Right lobe of liver (tissue), 6 donors: ENCODE results near the gene SEMA4G. TPM values are rescaled to one million over a fixed set of nuclear protein-coding genes. Genes with fewer than 3 reads are reported as not detected.
"Not testable (repeated sequence)": the region's sequence is repeated elsewhere in the genome, so short reads cannot be mapped to it uniquely, and the experiment has no call there.

ENCODE experiments used
- ATAC-seq, 4 donors: fragments of 200-7000 bp; cut with Tn5 transposase; one replicate each; pipeline ENCODE4 v1.9.1; 2020; ENCODE audit warnings: mild to moderate bottlenecking in 4 of 4, moderate library complexity in 4 of 4
- DNase-seq, 3 donors: peaks; one replicate each; pipeline ENCODE4 v3.0.0-alpha.2; 2020
- H3K27ac ChIP-seq, 3 donors: fragments of 200-600 bp; one replicate each; pipeline ENCODE4 v1.8.0; 2022
- H3K27me3 ChIP-seq, 2 donors: fragments of 200-600 bp; one replicate each; pipeline ENCODE4 v1.8.0; 2022
- H3K36me3 ChIP-seq, 4 donors: fragments of 200-600 bp; sonication (generic) in 1 of 4; one replicate each; pipeline versions ENCODE4 v1.5.1 to v1.8.0; 2017 to 2022; ENCODE audit warnings: control low read depth in 1 of 4
- H3K4me1 ChIP-seq, 4 donors: fragments of 200-600 bp; sonication (generic) in 1 of 4; one replicate each; pipeline versions ENCODE4 v1.5.1 to v1.8.0; 2017 to 2022; ENCODE audit warnings: control low read depth in 1 of 4
- H3K4me3 ChIP-seq, 3 donors: fragments of 200-600 bp; one replicate each; pipeline ENCODE4 v1.8.0; 2022
- H3K9me3 ChIP-seq, 4 donors: fragments of 200-600 bp; sonication (generic) in 1 of 4; one replicate each; pipeline versions ENCODE4 v1.5.1 to v1.8.0; 2017 to 2022; ENCODE audit warnings: control low read depth in 1 of 4
- CTCF ChIP-seq, 4 donors: fragments of 200-600 bp in 3 of 4; fragments of 450-650 bp in 1 of 4; IDR thresholded peaks; one replicate each; pipeline versions ENCODE4 v1.5.1 to v1.8.0; 2016 to 2022; ENCODE audit warnings: antibody characterized with exemption in 4 of 4, mild to moderate bottlenecking in 2 of 4
- POLR2A ChIP-seq: fragments of 450-650 bp; IDR thresholded peaks from one replicate; pipeline ENCODE4 v1.6.1; 2017; ENCODE audit warnings: antibody characterized with exemption, mild to moderate bottlenecking
- WGBS: methylation state at CpG from one replicate; pipeline ENCODE4 v1.1.6; 2018; ENCODE audit warnings: low coverage, low lambda C conversion rate; ENCODE audit not compliant: insufficient coverage; ENCODE audit errors: missing lambda C conversion rate; 5-methylcytosine and 5-hydroxymethylcytosine counted together
- intact Hi-C, 2 donors: fragments of 100-400 bp; cut with DNase I; formaldehyde crosslinking; loops; one replicate each; pipeline versions ENCODE4 v1.11.2 to v1.14.1; 2022
- total RNA-seq, 6 experiments: library from RNA; depleted of rRNA in 2 of 6; stranded (reverse); fragments of >200 nt in 2 of 6; fragmentation: NEBNext Ultra II Directional in 3 of 6; extraction: Animal tissue kit (Norgen Biotek cat#: 25700) in 3 of 6; gene quantifications; one replicate each; pipeline versions ENCODE4 v1.1.0 to v1.2.4, GENCODE V29; 2016 to 2023
- donor health status: DM: no; HTN: yes; CAD: no.
- donor health status: DM: no; HTN: no; CAD: no.
- donor health status: DM: no; HTN: no; CAD: no.
- donor health status: DM: no; HTN: yes; CAD: no.
- donor health status: DM: no; HTN: yes; CAD: no.

SEMA4G gene
- total RNA-seq, 6 experiments from 2014 or later = 24.7 to 129 (median 38.4) TPM

- peak in 1 of 3 donors; percentile 42 for DNase-seq
- Histone ChIP-seq H3K27ac (peak overlapping the region in 1 of 3 donors; percentile 65), H3K4me1 (peaks cover 0 to 27% (median 11%) of the 10 kb centered on the region in 4 donors), H3K4me3 (peak overlapping the region in 2 of 3 donors; percentile 21 to 97), H3K27me3 (no peaks in the 10 kb centered on the region), H3K36me3 (peaks cover 0 to 29% (median 3%) of the 10 kb centered on the region in 4 donors), H3K9me3 (no peaks in the 10 kb centered on the region)
- no peak for ATAC-seq
- intact Hi-C loops = no loop called here
- TF ChIP-seq CTCF (IDR thresholded peaks at IDR 0.05) = no peak
- no peak for TF ChIP-seq POLR2A
- 57% methylated on average over 9 of the region's 13 CpGs for WGBS
Measured at GRCh38 chr10:100972115-100972903, 3.0 kb downstream of the SEMA4G start.

- Histone ChIP-seq H3K4me3 (no peak overlapping the region), H3K4me1 (peaks cover 0 to 24% (median 11%) of the 10 kb centered on the region in 4 donors), H3K27me3 (no peaks in the 10 kb centered on the region), H3K27ac (no peak overlapping the region), H3K9me3 (no peaks in the 10 kb centered on the region), H3K36me3 (peaks cover 0 to 36% (median 6%) of the 10 kb centered on the region in 4 donors)
- no peak for TF ChIP-seq CTCF (IDR thresholded peaks at IDR 0.05)
- no peak for TF ChIP-seq POLR2A
- 94% methylated on average over 3 of the region's 6 CpGs for WGBS
- DNase-seq = peak in 1 of 3 donors; percentile 43
- intact Hi-C loops = no loop called here
- no peak for ATAC-seq
Measured at GRCh38 chr10:100972904-100973535, 3.7 kb downstream of the SEMA4G start.

GRCh38 chr10:100975397-100975796 lies 6.1 kb downstream of the SEMA4G start:
- H3K4me1 ChIP-seq = peaks cover 0 to 16% (median 9%) of the 10 kb centered on the region in 4 donors
- 69% methylated on average over 7 of the region's 8 CpGs for WGBS
- H3K27me3 ChIP-seq, intact Hi-C loops, H3K27ac ChIP-seq, ATAC-seq, H3K4me3 ChIP-seq, H3K9me3 ChIP-seq: not testable (repeated sequence)
- H3K36me3 ChIP-seq = peaks cover 0 to 60% (median 17%) of the 10 kb centered on the region in 4 donors
- DNase-seq = peak in 1 of 3 donors; percentile 9

GRCh38 chr10:100976906-100977305 lies 7.6 kb downstream of the SEMA4G start:
- TF ChIP-seq POLR2A = no peak
- no peak for TF ChIP-seq CTCF (IDR thresholded peaks at IDR 0.05)
- DNase-seq = peak in 1 of 3 donors; percentile 16
- H3K4me3 ChIP-seq = no peak overlapping the region
- WGBS = 87% methylated on average over 3 of the region's 3 CpGs
- intact Hi-C loops = no loop called here
- ATAC-seq = no peak
- peaks cover 0 to 11% (median 7%) of the 10 kb centered on the region in 4 donors for H3K4me1 ChIP-seq
- no peaks in the 10 kb centered on the region for H3K9me3 ChIP-seq
- H3K36me3 ChIP-seq = peaks cover 0 to 75% (median 22%) of the 10 kb centered on the region in 4 donors
- H3K27ac ChIP-seq = no peak overlapping the region
- H3K27me3 ChIP-seq = no peaks in the 10 kb centered on the region

GRCh38 chr10:100977436-100977835 lies 8.1 kb downstream of the SEMA4G start:
- peaks cover 0 to 80% (median 22%) of the 10 kb centered on the region in 4 donors for H3K36me3 ChIP-seq
- WGBS = 78% methylated on average over 6 of the region's 6 CpGs
- intact Hi-C loops = no loop called here

More at GRCh38 chr10:100977436-100977835, 8.1 kb downstream of the SEMA4G start:
- DNase-seq (peak in 1 of 3 donors; percentile 24), ATAC-seq (no peak)
- Histone ChIP-seq H3K27me3 (no peaks in the 10 kb centered on the region), H3K27ac (no peak overlapping the region), H3K4me3 (no peak overlapping the region), H3K9me3 (no peaks in the 10 kb centered on the region), H3K4me1 (peaks cover 0 to 6% (median 2%) of the 10 kb centered on the region in 4 donors)
- TF ChIP-seq POLR2A (no peak), CTCF (IDR thresholded peaks at IDR 0.05) (no peak)
